HCT116 (cell line): ENCODE measurements around the gene ZNF177. TPM values are rescaled to one million over a fixed set of nuclear protein-coding genes. Genes with fewer than 3 reads are reported as not detected.
"Not testable (repeated sequence)": the region's sequence is repeated elsewhere in the genome, so short reads cannot be mapped to it uniquely, and the experiment has no call there.

ENCODE experiments used
- ATAC-seq: fragments of 200-7000 bp; cut with Tn5 transposase; 2 replicates; pipeline ENCODE4 v1.9.1; 2020; ENCODE audit warnings: mild to moderate bottlenecking, moderate library complexity
- BruUV-seq: library from RNA; stranded (reverse); fragments of 400-500 nt; replicated peaks from 2 replicates; lab custom pipeline; 2021; lab: Mats Ljungman, UMichigan
- CTCF ChIA-PET: fragments of 300-600 bp; sonication (Branson Sonifier 250); formaldehyde crosslinking; loops from one replicate; lab custom pipeline; 2021; ENCODE audit warnings: antibody characterized with exemption; lab: Charles Lee
- POLR2A ChIA-PET: fragments of 300-600, 350-600 bp; sonication (Branson Sonifier 250); formaldehyde crosslinking; loops from one replicate; lab custom pipeline; 2021; ENCODE audit warnings: antibody characterized with exemption; lab: Charles Lee
- RAD21 ChIA-PET, 2 experiments: fragments of 300-600 bp; sonication (Branson Sonifier 250); formaldehyde crosslinking; loops; one replicate each; lab custom pipeline; 2023; ENCODE audit warnings: low total read pairs in 2 of 2; ENCODE audit not compliant: uncharacterized antibody in 2 of 2, unreplicated experiment in 2 of 2, low non-redundant PET in 1 of 2; lab: Charles Lee
- DNase-seq: peaks from one replicate; pipeline ENCODE4 v3.0.0-alpha.2; 2010; ENCODE audit warnings: low read depth, low spot score
- H2AFZ ChIP-seq: fragments of 200-600 bp; shearing (Covaris generic), sonication (generic); 2 replicates; pipeline ENCODE4 v1.6.1; 2017; ENCODE audit warnings: low read depth, mixed run types, mixed read lengths, antibody characterized with exemption, low read length; ENCODE audit not compliant: poor library complexity, severe bottlenecking
- H3K27ac ChIP-seq: 2 replicates; pipeline ENCODE4 v1.5.1; 2012; ENCODE audit warnings: low read depth, low read length
- H3K27me3 ChIP-seq: fragments of 200-600 bp; sonication (generic); 2 replicates; pipeline ENCODE4 v1.6.1; 2016; ENCODE audit warnings: mixed run types, low read length, mixed read lengths; ENCODE audit not compliant: insufficient read depth
- H3K36me3 ChIP-seq, 2 experiments: fragments of 200-500 bp in 1 of 2; fragments of 200-600 bp in 1 of 2; sonication (Bioruptor generic) in 1 of 2; sonication (generic) in 1 of 2; 2 replicates each; pipeline versions ENCODE4 v1.5.1 to v1.6.1; 2014 to 2016; ENCODE audit warnings: low read length in 2 of 2, inconsistent platforms in 1 of 2, mixed read lengths in 1 of 2, mixed run types in 1 of 2; ENCODE audit not compliant: insufficient read depth in 2 of 2, control insufficient read depth in 1 of 2
- H3K4me1 ChIP-seq, 2 experiments: fragments of 200-600 bp in 1 of 2; sonication (generic) in 1 of 2; 2 replicates each; pipeline versions ENCODE4 v1.5.1 to v1.6.1; 2012 to 2017; ENCODE audit warnings: low read length in 2 of 2, inconsistent platforms in 1 of 2, mild to moderate bottlenecking in 1 of 2, mixed read lengths in 1 of 2, mixed run types in 1 of 2, moderate library complexity in 1 of 2; ENCODE audit not compliant: insufficient read depth in 2 of 2, control insufficient read depth in 1 of 2
- H3K4me2 ChIP-seq: fragments of 200-600 bp; sonication (generic); 2 replicates; pipeline ENCODE4 v1.6.1; 2017; ENCODE audit warnings: mixed run types, low read length, mixed read lengths
- H3K4me3 ChIP-seq, 2 experiments: fragments of 200-600 bp in 1 of 2; sonication (generic) in 1 of 2; replicated peaks in 1 of 2; 2 replicates each; pipeline ENCODE4 v1.5.1; 2011 to 2016; ENCODE audit warnings: low read length in 2 of 2, control low read depth in 1 of 2, low read depth in 1 of 2, mild to moderate bottlenecking in 1 of 2, mixed read lengths in 1 of 2, mixed run types in 1 of 2
- H3K79me2 ChIP-seq: fragments of 200-600 bp; sonication (generic); 2 replicates; pipeline ENCODE4 v1.6.1; 2017; ENCODE audit warnings: mild to moderate bottlenecking, mixed run types, low read length, moderate library complexity, mixed read lengths; ENCODE audit not compliant: insufficient read depth
- H3K9ac ChIP-seq: fragments of 200-600 bp; sonication (generic); 2 replicates; pipeline ENCODE4 v1.6.1; 2016; ENCODE audit warnings: low read length, mixed read lengths
- H3K9me2 ChIP-seq: fragments of 200-600 bp; sonication (generic), shearing (Covaris generic); 2 replicates; pipeline ENCODE4 v1.6.1; 2017; ENCODE audit warnings: mixed run types, mild to moderate bottlenecking, moderate library complexity; ENCODE audit not compliant: insufficient read depth
- H3K9me3 ChIP-seq, 2 experiments: fragments of 200-500 bp in 1 of 2; fragments of 200-600 bp in 1 of 2; sonication (Bioruptor generic) in 1 of 2; sonication (generic) in 1 of 2; 2 replicates each; pipeline ENCODE4 v1.6.1; 2014 to 2017; ENCODE audit warnings: low read length in 2 of 2, mixed read lengths in 2 of 2, inconsistent platforms in 1 of 2, low read depth in 1 of 2, mild to moderate bottlenecking in 1 of 2, mixed run types in 1 of 2, moderate library complexity in 1 of 2; ENCODE audit not compliant: control insufficient read depth in 1 of 2, insufficient read depth in 1 of 2
- H4K20me1 ChIP-seq: fragments of 200-600 bp; sonication (generic), shearing (Covaris generic); 2 replicates; pipeline ENCODE4 v1.6.1; 2017; ENCODE audit warnings: mixed run types, mild to moderate bottlenecking, moderate library complexity; ENCODE audit not compliant: insufficient read depth
- CBX3 ChIP-seq: IDR thresholded peaks from 2 replicates; pipeline ENCODE4 v1.6.1; 2012; ENCODE audit warnings: low read depth
- EGR1 ChIP-seq: IDR thresholded peaks from 2 replicates; pipeline ENCODE4 v1.6.1; 2012; ENCODE audit warnings: low read depth
- EZH2 ChIP-seq: fragments of 200-600 bp; sonication (generic); IDR thresholded peaks from 2 replicates; pipeline ENCODE4 v1.6.1; 2017; ENCODE audit warnings: antibody characterized with exemption, mixed run types
- FOSL1 ChIP-seq: IDR thresholded peaks from 2 replicates; pipeline ENCODE4 v1.6.1; 2012; ENCODE audit warnings: low read depth
- SP1 ChIP-seq: IDR thresholded peaks from 2 replicates; pipeline ENCODE4 v1.6.1; 2012; ENCODE audit warnings: low read depth
- SRF ChIP-seq: IDR thresholded peaks from 2 replicates; pipeline ENCODE4 v1.6.1; 2012; ENCODE audit warnings: low read depth
- TCF7L2 ChIP-seq: IDR thresholded peaks from 2 replicates; pipeline ENCODE4 v1.7.0; 2011; ENCODE audit warnings: borderline replicate concordance, inconsistent platforms; ENCODE audit not compliant: insufficient read depth, insufficient read length; ENCODE audit errors: extremely low read depth
- ZFX ChIP-seq: fragments of 450-650 bp; IDR thresholded peaks from 2 replicates; pipeline ENCODE4 v1.6.1; 2017
- intact Hi-C: fragments of 100-400 bp; cut with micrococcal nuclease; formaldehyde crosslinking; loops from 2 replicates; pipeline ENCODE4 v1.10.0; 2022
- total RNA-seq: library from RNA; stranded (reverse); gene quantifications from one replicate; pipeline ENCODE4 v1.2.1, GENCODE V29; 2021; ENCODE audit not compliant: unreplicated experiment
- TF ChIP-seq, protein P1 (sequence below): IDR thresholded peaks from 2 replicates; pipeline ENCODE4 v1.6.1; 2012

Gene ZNF177
- total RNA-seq, 1 experiment from 2014 or later, result 1.2 TPM

- Histone ChIP-seq H3K79me2 (peaks cover 10% of the 10 kb centered on the region; the same call in 1 of the 2 replicates), H3K4me2 (no peak overlapping the region), H3K4me1 (peaks cover 0 to 16% of the 10 kb centered on the region in 2 experiments; a peak in 2 of 4 replicates), H3K9ac (no peak overlapping the region)
- BruUV-seq, result no TSS peak
- ChIA-PET CTCF (no interaction called here), POLR2A (no interaction called here)
- no peak for ATAC-seq
- TF ChIP-seq SRF (no peak), TCF7L2 (no peak), CBX3 (no peak), EZH2 (no peak), SP1 (no peak), EGR1 (no peak), FOSL1 (no peak), ZFX (no peak)
- TF ChIP-seq, protein P1, sequence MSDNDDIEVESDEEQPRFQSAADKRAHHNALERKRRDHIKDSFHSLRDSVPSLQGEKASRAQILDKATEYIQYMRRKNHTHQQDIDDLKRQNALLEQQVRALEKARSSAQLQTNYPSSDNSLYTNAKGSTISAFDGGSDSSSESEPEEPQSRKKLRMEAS, result no peak
- TF ChIP-seq, all 23 proteins: peak for 0
- Histone ChIP-seq H4K20me1 (no peaks in the 10 kb centered on the region), H3K27ac (no peak overlapping the region), H3K4me3 (no peak overlapping the region), H3K9me2 (no peaks in the 10 kb centered on the region), H3K9me3 (peaks cover 8 to 13% of the 10 kb centered on the region in 2 experiments; a peak in 2 of 4 replicates), H3K27me3 (no peaks in the 10 kb centered on the region), H3K36me3 (peaks cover 0 to 3% of the 10 kb centered on the region in 2 experiments; a peak in 1 of 4 replicates), H2AFZ (no peak overlapping the region)
- no peak for DNase-seq
- RAD21 ChIA-PET, result no interaction called here
- intact Hi-C loops, result loop anchor here (10.0 kb wide), 2 partner anchors 263 to 353 kb away; partner anchors contain the start of genes ZNF121 and ZNF562
These were observed 41.5 kb upstream of the ZNF177 start for GRCh38 chr19:9321338-9321737.

DNA sequence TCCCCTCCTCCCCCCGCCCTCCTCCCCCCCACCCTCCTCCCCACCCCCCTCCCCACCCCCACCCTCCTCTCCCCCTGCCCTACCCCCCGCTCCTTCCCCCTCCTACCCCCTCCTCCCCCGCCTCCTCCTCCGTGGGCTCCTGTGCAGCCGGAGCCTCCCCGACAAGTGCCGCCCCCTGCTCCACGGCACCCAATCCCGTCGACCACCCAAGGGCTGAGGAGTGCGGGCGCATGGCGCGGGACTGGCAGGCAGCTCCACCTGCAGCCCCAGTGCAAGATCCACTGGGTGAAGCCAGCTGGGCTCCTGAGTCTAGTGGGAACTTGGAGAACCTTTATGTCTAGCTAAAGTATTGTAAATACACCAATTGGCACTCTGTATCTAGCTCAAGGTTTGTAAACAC lies 41.1 kb upstream of the ZNF177 start:
- ATAC-seq, CTCF ChIA-PET, BruUV-seq, POLR2A ChIA-PET, RAD21 ChIA-PET, H4K20me1 ChIP-seq, H3K4me2 ChIP-seq, DNase-seq, H3K79me2 ChIP-seq, H3K27me3 ChIP-seq, H3K4me3 ChIP-seq, H3K36me3 ChIP-seq, H3K27ac ChIP-seq, H2AFZ ChIP-seq, H3K9me2 ChIP-seq, H3K9ac ChIP-seq: not testable (repeated sequence)
- Histone ChIP-seq H3K9me3 (peaks cover 8 to 14% of the 10 kb centered on the region in 2 experiments; a peak in 2 of 4 replicates), H3K4me1 (peaks cover 0 to 16% of the 10 kb centered on the region in 2 experiments; a peak in 2 of 4 replicates)
- intact Hi-C loops, result loop anchor here (10.0 kb wide), 2 partner anchors 263 to 353 kb away; partner anchors contain the start of genes ZNF121 and ZNF562

DNA sequence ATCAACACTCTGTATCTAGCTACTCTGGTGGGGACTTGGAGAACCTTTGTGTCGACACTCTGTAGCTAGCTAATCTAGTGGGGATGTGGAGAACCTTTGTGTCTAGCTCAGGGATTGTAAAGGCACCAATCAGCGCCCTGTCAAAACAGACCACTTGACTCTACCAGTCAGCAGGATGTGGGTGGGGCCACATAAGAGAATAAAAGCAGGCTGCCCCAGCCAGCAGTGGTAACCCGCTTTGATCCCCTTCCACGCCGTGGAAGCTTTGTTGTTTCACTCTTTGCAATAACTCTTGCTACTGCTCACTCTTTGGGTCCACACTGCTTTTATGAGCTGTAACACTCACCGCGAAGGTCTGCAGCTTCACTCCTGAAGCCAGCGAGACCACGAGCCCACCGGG lies 40.6 kb upstream of the ZNF177 start:
- ATAC-seq, H3K79me2 ChIP-seq, H2AFZ ChIP-seq, H4K20me1 ChIP-seq, BruUV-seq, H3K9ac ChIP-seq, H3K4me2 ChIP-seq, H3K9me2 ChIP-seq, H3K27ac ChIP-seq, DNase-seq, CTCF ChIA-PET, H3K4me3 ChIP-seq, POLR2A ChIA-PET, RAD21 ChIA-PET, H3K27me3 ChIP-seq, H3K36me3 ChIP-seq: not testable (repeated sequence)
- Histone ChIP-seq H3K4me1 (peaks cover 0 to 16% of the 10 kb centered on the region in 2 experiments; a peak in 2 of 4 replicates), H3K9me3 (peaks cover 11 to 17% of the 10 kb centered on the region in 2 experiments; a peak in 2 of 4 replicates)
- intact Hi-C loops, result loop anchor here (10.0 kb wide), 2 partner anchors 263 to 353 kb away; partner anchors contain the start of genes ZNF121 and ZNF562
